Smooth muscle cell (in vitro differentiated cells): ENCODE measurements around the gene TRPM7. TPM values are rescaled to one million over a fixed set of nuclear protein-coding genes. Genes with fewer than 3 reads are reported as not detected.
A peak's percentile ranks its signal among the peaks of the same experiment; 100 is the strongest.
"Not testable (repeated sequence)": the region's sequence is repeated elsewhere in the genome, so short reads cannot be mapped to it uniquely, and the experiment has no call there.

Experiments
- DNase-seq: peaks from one replicate; lab custom pipeline; 2025; ENCODE audit not compliant: unreplicated experiment; lab: John Stamatoyannopoulos, UW
- H2AFZ ChIP-seq: fragments of 200-600 bp; sonication (generic); 2 replicates; pipeline ENCODE4 v1.6.0; 2016; ENCODE audit warnings: antibody characterized with exemption, low read depth, mild to moderate bottlenecking
- H3F3A ChIP-seq: fragments of 200-600 bp; sonication (generic); 2 replicates; pipeline ENCODE4 v1.6.0; 2017; ENCODE audit warnings: antibody characterized with exemption, low read depth
- H3K27ac ChIP-seq: fragments of 200-600 bp; sonication (generic); 2 replicates; pipeline ENCODE4 v1.5.1; 2016; ENCODE audit warnings: low read depth, mild to moderate bottlenecking
- H3K27me3 ChIP-seq: fragments of 200-600 bp; sonication (generic); 2 replicates; pipeline ENCODE4 v1.6.1; 2016; ENCODE audit warnings: low read depth, mild to moderate bottlenecking
- H3K36me3 ChIP-seq: fragments of 200-600 bp; sonication (generic); 2 replicates; pipeline ENCODE4 v1.5.1; 2016; ENCODE audit warnings: low read depth
- H3K4me1 ChIP-seq: fragments of 200-600 bp; sonication (generic); 2 replicates; pipeline ENCODE4 v1.5.1; 2016; ENCODE audit warnings: low read depth
- H3K4me2 ChIP-seq: fragments of 200-600 bp; sonication (generic); 2 replicates; pipeline ENCODE4 v1.6.0; 2016; ENCODE audit warnings: mild to moderate bottlenecking
- H3K4me3 ChIP-seq: fragments of 200-600 bp; sonication (generic); 2 replicates; pipeline ENCODE4 v1.5.1; 2016; ENCODE audit warnings: mild to moderate bottlenecking
- H3K79me2 ChIP-seq: fragments of 200-600 bp; sonication (generic); 2 replicates; pipeline ENCODE4 v1.6.0; 2016; ENCODE audit warnings: low read depth, mild to moderate bottlenecking
- H3K9ac ChIP-seq: fragments of 200-600 bp; sonication (generic); 2 replicates; pipeline ENCODE4 v1.6.0; 2016; ENCODE audit warnings: low read depth
- H3K9me3 ChIP-seq: fragments of 200-600 bp; sonication (generic); replicated peaks from 2 replicates; pipeline ENCODE4 v1.5.1; 2016; ENCODE audit warnings: low read depth
- H4K20me1 ChIP-seq: fragments of 200-600 bp; sonication (generic); 2 replicates; pipeline ENCODE4 v1.6.0; 2016; ENCODE audit warnings: low read depth
- WGBS: methylation state at CpG from one replicate; pipeline ENCODE4 v1.1.7; 2016; ENCODE audit warnings: low lambda C conversion rate; 5-methylcytosine and 5-hydroxymethylcytosine counted together
- polyA plus RNA-seq: library from polyadenylated mRNA; unstranded; fragments of >200 nt; fragmentation: Nextera tagmentation; extraction: Ambion mirVana; gene quantifications from 2 replicates; pipeline ENCODE4 v1.2.1, GENCODE V29; 2016
- total RNA-seq: library from RNA; depleted of rRNA; stranded (reverse); fragments of >200 nt; gene quantifications from 2 replicates; pipeline ENCODE4 v1.2.3, GENCODE V29; 2014
- TF ChIP-seq, protein P1 (sequence below): fragments of 200-600 bp; sonication (generic); IDR thresholded peaks from 2 replicates; pipeline ENCODE4 v1.5.1; 2017; ENCODE audit warnings: borderline replicate concordance, mild to moderate bottlenecking, antibody characterized with exemption; ENCODE audit not compliant: insufficient read depth, poor library complexity, severe bottlenecking

TRPM7 gene
- total and polyA plus RNA-seq, 2 experiments from 2014 or later, result 5.6 to 28.2 TPM

DNA sequence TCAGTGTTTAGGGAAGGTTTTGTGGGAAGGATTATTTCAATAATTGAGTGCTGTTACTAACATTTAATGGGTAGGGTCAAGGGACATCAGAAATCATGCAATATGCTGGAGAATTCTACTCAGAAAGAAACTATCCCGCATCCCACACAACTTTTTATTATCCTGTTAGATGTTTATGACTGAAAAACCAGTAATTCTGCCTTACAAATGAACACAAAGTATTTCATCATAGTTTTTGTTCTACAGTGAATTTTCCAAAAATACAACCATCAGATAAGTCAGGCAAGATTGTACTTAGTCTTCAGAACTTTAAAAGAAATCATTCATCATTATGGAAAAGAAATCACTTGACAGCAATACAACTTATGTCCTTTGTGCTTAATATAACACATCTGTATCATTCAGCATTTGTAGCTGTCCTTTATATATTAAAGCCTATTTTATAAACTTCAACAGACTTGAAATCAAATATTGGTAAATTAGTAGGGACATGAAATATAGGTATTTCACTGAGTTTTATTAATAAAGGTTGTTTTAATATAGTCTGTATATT lies 61.9 kb downstream of the TRPM7 start:
- Histone ChIP-seq H3K27me3 (no peaks in the 10 kb centered on the region), H3K36me3 (peaks cover 7% of the 10 kb centered on the region)
- TF ChIP-seq, protein P1, sequence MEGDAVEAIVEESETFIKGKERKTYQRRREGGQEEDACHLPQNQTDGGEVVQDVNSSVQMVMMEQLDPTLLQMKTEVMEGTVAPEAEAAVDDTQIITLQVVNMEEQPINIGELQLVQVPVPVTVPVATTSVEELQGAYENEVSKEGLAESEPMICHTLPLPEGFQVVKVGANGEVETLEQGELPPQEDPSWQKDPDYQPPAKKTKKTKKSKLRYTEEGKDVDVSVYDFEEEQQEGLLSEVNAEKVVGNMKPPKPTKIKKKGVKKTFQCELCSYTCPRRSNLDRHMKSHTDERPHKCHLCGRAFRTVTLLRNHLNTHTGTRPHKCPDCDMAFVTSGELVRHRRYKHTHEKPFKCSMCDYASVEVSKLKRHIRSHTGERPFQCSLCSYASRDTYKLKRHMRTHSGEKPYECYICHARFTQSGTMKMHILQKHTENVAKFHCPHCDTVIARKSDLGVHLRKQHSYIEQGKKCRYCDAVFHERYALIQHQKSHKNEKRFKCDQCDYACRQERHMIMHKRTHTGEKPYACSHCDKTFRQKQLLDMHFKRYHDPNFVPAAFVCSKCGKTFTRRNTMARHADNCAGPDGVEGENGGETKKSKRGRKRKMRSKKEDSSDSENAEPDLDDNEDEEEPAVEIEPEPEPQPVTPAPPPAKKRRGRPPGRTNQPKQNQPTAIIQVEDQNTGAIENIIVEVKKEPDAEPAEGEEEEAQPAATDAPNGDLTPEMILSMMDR, result no peak

DNA sequence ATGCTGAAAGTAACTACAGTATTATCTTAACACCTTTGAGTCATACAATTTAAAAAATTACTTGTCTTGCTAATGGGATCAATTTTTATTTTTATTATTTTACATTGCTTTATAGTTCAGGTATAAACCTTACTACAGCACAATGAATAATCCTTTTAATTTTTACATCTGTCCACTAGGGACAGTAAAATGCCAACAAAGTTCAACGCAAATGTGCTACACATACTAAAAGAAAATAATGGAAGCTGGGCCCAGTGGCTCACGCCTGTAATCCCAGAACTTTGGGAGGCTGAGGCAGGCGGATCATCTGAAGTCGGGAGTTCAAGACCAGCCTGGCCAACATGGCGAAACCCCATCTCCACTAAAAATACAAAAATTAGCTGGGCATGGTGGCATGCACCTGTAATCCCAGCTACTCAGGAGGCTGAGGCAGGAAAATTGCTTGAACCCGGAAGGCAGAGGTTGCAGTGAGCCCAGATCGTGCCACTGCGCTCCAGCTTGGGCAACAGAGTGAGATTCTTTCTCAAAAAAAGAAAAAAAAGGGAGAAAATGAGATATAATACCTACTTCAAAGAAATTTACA lies 64.1 kb downstream of the TRPM7 start:
- not testable (repeated sequence) for H3K27ac ChIP-seq, H2AFZ ChIP-seq, H4K20me1 ChIP-seq, H3K9me3 ChIP-seq, H3F3A ChIP-seq, H3K4me1 ChIP-seq, H3K4me3 ChIP-seq, DNase-seq, H3K27me3 ChIP-seq, H3K4me2 ChIP-seq, H3K79me2 ChIP-seq, H3K9ac ChIP-seq
- WGBS, result 92% methylated on average over 8 of the region's 8 CpGs
- TF ChIP-seq, protein P1, result peak; percentile 41
- H3K36me3 ChIP-seq, result peaks cover 11% of the 10 kb centered on the region

More for the DNA sequence above, 61.9 kb downstream of the TRPM7 start:
- no peaks in the 10 kb centered on the region for H3K4me1 ChIP-seq
- H2AFZ ChIP-seq, result no peak overlapping the region
- no peak overlapping the region for H3K4me3 ChIP-seq
- H3K4me2 ChIP-seq, result no peak overlapping the region
- DNase-seq, result no peak
- H3F3A ChIP-seq, result peaks cover 3% of the 10 kb centered on the region
- 77% methylated on average over 1 of the region's 1 CpG for WGBS
- no peaks in the 10 kb centered on the region for H3K9me3 ChIP-seq
- no peaks in the 10 kb centered on the region for H4K20me1 ChIP-seq
- no peak overlapping the region for H3K9ac ChIP-seq
- H3K27ac ChIP-seq, result no peak overlapping the region
- H3K79me2 ChIP-seq, result no peaks in the 10 kb centered on the region

DNA sequence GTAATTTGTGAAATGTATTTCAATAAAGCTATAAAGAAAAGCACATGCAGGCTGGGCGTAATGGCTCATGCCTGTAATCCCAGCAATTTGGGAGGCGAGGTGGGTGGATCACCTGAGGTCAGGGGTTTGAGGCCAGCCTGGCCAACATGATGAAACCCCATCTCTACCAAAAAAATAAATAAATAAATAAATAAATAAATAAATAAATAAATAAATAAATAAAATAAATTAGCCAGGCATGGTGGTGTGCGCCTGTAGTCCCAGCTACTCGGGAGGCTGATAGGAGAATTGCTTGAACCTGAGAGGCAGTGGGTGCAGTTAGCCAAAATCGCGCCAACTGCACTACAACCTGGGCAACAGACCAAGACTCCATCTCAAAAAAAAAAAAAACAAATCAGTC lies 69.6 kb downstream of the TRPM7 start:
- not testable (repeated sequence) for H3K9ac ChIP-seq, H3K27ac ChIP-seq, H3K4me3 ChIP-seq, H3K4me1 ChIP-seq, H3K4me2 ChIP-seq, H4K20me1 ChIP-seq, H2AFZ ChIP-seq, H3K27me3 ChIP-seq, H3K9me3 ChIP-seq, H3K79me2 ChIP-seq, H3F3A ChIP-seq, DNase-seq
- 85% methylated on average over 6 of the region's 6 CpGs for WGBS
- peaks cover 11% of the 10 kb centered on the region for H3K36me3 ChIP-seq

DNA sequence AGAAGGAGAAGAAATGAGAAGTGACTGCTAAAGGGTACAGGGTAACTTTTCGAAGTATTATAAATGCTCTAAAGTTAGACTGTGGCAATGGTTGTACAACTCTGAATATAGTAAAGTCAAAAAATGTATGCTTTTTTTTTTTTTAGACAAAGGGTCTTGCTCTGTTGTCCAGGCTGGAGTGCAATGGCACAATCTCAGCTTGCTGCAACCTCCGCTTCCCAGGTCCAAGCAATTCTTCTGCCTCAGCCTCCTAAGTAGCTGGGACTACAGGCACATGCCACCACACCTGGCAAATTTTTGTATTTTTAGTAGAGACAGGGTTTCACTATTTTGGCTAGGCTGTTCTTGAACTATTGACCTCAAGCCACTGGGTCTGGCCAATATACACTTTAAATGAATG lies 70.0 kb downstream of the TRPM7 start:
- not testable (repeated sequence) for DNase-seq, H3K9me3 ChIP-seq, H3K4me2 ChIP-seq, H3K79me2 ChIP-seq, H3F3A ChIP-seq, H3K27ac ChIP-seq, H2AFZ ChIP-seq, H3K4me1 ChIP-seq, H4K20me1 ChIP-seq, H3K27me3 ChIP-seq, H3K9ac ChIP-seq, H3K4me3 ChIP-seq
- peaks cover 12% of the 10 kb centered on the region for H3K36me3 ChIP-seq
- WGBS, result 98% methylated on average over 2 of the region's 2 CpGs
